GM12872 (cell line): Measurements from ENCODE around the gene GAD1.

Experiments
- TF ChIP-seq, protein P1 (sequence below): IDR thresholded peaks from 3 replicates; pipeline ENCODE4 v1.5.1; 2011; ENCODE audit warnings: low read depth, mild to moderate bottlenecking, low read length, moderate library complexity; ENCODE audit not compliant: insufficient read depth

The GAD1 gene

DNA sequence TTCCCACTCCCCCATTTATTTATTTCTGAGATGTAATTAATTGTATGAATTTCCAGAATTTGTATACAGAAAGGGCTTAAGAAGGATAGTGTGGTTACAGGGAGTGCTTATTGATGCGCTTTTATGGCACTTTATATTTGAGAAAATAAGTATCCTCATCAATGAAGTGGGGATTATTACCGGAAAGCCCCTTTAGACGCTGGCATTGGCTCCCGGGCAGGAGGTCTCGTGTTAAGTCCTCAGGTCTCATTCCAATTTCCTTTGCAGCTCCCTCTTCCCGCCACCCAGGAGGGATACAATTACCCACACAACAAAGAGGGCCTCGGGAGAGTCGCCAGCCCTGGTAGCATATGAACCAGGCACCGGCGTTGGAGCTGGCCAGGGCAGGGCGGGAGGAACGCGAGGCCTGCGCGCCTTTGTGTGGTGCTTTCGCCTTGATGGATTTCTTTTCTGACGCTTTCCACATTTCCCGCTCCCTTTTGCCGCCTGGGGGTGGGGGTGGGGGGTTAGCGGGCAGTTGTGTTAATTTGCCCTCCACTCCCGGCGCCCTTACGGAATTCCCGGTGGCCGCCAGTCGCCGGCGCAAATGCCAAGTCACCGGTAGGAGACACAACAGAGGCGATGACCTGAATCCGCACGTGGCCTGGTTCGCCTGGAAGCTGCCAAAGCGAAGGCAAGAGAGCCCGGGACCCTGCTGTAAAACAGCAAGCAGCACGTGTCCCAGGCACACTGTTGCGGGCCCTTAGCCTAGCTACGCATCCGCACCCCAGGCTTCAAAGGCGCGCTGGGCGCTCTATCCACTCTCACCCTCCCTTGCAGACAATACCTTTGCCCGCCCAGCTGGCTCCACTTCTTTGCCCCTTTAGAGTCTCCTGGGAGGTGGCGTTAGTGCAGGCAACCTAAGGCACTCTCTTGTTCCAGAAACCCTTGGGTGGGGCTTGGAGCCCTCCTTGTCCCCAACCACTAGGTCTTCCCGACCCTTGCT lies 3.3 kb downstream of the GAD1 start:
- TF ChIP-seq, protein P1, sequence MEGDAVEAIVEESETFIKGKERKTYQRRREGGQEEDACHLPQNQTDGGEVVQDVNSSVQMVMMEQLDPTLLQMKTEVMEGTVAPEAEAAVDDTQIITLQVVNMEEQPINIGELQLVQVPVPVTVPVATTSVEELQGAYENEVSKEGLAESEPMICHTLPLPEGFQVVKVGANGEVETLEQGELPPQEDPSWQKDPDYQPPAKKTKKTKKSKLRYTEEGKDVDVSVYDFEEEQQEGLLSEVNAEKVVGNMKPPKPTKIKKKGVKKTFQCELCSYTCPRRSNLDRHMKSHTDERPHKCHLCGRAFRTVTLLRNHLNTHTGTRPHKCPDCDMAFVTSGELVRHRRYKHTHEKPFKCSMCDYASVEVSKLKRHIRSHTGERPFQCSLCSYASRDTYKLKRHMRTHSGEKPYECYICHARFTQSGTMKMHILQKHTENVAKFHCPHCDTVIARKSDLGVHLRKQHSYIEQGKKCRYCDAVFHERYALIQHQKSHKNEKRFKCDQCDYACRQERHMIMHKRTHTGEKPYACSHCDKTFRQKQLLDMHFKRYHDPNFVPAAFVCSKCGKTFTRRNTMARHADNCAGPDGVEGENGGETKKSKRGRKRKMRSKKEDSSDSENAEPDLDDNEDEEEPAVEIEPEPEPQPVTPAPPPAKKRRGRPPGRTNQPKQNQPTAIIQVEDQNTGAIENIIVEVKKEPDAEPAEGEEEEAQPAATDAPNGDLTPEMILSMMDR: no peak

DNA sequence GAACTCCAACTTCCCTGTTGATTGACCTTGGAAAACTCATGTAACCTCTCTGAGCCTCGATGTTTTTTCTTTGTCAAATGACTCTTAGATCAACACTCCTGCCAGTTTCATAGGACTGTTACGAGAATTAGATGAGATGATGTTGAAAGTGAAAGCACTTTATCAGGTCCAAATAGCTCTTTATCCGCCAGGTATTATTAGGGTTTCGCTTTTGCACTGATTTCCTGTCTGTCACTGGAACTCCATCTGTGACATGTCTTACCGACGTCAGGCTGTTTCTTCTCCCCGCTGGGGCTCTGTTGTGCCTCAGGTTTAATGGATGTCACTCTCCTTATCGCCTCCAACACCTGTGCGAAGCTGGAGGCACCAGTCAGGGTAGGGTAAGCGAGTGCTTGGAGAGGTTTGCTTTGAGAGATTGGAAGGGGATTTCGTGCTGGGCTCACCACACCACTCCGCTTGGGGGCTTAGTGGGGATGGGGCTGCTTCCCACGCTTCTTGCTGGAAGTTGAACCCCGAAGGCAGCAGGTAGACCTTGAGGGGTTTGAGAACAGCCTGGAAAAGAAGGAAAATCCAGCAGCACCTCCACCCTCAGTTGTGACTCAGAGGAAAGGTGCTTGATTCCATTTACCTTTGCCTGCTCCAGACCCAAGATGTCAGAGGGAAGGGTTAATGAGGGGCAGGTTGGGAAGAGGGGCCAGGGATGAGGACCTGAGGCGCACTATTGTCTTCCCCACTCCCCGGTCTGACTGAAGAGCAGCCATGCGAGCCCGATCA lies 4.3 kb downstream of the GAD1 start:
- TF ChIP-seq, protein P1: no peak

DNA sequence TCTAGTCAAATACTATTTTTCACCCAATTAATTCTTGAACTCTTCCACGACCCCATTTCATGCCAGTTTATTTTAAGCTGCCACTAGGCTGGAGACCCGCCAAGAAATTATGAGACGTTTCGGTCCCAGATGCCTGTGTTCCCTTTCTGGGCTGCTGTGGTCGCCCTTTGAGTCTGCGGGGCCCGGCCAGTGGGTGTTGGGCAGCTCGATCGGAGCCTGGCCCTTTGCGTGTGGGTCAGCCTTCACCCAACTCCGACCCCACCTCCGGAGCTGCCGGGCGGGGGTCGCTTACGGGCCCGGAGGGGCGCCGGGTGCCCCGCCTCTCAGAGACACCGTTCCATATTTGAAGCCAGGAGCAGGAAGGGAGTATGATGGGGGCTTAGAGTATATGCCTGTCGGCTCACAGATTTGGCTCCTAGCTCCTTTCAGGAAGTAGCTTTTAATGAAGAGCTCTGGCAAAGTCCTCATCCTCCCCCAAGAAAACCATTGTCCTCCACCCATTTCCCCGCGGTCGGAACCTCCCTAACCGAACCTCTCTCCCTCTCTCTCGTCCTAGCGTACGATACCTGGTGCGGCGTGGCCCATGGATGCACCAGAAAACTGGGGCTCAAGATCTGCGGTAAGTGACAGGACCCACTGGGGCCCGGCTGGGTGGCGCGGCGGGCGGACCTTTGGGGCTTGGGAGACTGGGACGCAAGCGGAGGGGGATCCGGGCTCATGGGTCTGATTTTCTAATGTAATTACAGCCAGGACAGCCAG lies 5.0 kb downstream of the GAD1 start:
- TF ChIP-seq, protein P1: no peak

DNA sequence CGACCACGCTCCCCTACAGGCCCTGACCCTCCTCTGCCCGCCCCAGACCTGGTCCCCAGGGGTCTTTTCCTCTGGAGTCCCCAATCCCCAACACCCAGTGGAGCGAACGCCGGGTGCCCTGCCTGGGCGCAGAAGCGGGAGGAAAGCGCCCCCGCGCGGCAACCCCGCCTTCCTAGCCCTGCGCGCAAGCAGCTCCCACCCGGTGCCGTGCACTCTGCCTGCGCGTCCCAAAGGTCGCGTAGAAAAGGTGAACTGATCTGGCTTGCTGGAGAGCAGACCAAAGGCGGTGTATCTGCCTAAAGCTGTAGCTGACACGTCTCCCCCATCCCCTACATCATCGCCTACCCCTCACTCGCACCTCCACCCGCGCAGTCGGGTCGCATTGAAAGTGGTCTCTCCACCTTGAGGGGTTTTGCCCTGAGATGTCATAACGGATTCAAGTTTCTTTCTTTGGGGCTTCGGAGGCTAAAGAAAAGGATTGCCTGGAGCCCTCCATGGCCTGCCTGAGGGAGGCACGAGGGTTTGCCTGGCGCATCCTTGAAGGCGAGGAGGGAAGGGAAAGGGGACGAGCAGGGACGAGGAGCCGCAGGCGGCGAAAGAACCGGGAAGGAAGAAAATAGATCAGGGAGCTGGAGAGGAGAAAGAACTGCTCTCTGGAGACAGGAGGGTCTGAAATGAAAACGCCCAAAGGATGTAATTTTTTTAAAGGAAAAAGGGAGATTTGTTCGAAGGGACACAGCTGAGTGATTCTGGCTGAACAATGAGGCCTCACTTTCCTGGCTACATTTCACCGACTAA lies 5.8 kb downstream of the GAD1 start:
- TF ChIP-seq, protein P1: peak; percentile 57

DNA sequence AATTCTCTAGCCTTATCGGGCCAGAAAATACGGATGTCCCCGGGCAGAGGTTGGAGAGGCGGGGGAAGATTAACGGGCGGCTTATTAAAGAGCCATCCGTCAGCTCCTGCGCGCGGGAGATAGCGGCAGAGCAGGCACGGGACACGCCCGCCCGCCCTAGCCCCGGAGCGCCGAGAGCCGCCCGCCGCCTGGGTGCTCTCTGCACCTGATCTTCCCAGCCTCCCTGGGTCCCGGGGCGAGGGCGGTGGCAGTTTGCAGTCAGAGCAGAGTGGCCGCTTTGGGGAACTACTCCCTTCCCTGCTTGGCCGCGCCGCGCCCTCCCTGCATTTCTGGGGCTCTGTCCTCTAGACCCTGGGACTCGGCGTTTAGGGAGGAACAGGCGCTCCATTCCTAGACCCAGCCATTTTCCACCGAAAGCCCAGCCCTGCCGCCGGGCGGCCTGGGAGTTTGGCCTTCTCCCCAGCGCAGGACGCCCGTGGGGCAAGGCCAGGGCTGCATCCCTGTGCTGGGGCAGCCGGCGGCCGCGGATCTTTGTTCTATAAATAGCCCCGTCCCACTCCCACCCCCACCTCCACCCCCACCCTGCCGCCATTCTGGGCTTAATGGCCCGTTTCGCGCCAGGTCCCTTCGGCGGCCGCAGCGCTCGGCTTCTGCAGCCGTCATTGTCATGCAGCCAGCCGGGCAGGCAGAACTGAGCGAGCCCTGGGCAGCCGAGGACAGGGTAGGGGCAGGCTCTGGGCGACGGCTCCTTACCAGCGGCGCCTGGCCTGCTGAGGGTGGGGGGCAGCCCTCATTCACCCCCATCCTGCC lies 6.6 kb downstream of the GAD1 start:
- TF ChIP-seq, protein P1: no peak

DNA sequence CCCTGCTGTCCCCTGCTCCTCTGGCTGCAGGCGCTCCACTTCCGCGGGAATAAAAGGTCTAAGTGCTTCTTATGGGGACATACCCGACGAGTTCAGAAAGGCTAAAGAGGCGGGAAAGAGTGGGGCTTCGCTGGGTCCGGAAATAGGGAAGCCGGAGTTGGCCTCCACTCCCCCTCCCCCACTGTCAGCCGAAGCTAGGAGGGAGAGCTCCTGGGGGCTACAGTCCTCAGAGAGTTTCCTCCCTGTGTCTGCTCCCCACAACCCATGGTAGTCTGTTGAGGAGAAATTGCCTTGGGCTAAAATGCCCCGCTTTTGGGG lies 7.2 kb downstream of the GAD1 start:
- TF ChIP-seq, protein P1: no peak
